Loucy (cell line): ENCODE measurements around the gene TRPC5OS.

Experiments
- EZH2phosphoT487 ChIP-seq: fragments of 200-600 bp; IDR thresholded peaks from 2 replicates; pipeline ENCODE4 v1.6.1; 2018; ENCODE audit warnings: antibody characterized with exemption, mild to moderate bottlenecking, moderate library complexity, borderline replicate concordance
- TF ChIP-seq, protein P1 (sequence below): fragments of 200-600 bp; sonication (generic); conservative IDR thresholded peaks from 2 replicates; pipeline ENCODE4 v1.5.1; 2014; ENCODE audit warnings: mild to moderate bottlenecking, antibody characterized with exemption, low read length

DNA sequence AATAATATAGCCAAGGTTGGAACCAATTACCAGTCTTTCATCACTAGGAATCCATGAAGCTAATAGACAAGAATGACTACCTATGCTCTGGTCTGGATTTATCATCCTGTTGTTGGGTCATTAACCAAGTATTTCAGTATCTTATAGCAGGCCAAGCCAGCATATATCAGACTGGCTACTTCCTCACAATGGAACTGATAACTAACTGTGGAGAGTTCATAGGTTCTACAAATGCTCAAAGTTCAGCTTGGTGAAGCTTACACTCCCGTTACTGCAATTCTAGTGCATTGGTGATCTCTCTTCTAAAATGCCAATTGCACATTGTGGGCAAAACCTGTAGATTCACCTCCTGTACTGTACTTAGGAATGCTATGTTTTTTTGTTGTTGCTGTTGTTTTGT lies 4.8 kb downstream of the TRPC5OS start:
- TF ChIP-seq, protein P1, sequence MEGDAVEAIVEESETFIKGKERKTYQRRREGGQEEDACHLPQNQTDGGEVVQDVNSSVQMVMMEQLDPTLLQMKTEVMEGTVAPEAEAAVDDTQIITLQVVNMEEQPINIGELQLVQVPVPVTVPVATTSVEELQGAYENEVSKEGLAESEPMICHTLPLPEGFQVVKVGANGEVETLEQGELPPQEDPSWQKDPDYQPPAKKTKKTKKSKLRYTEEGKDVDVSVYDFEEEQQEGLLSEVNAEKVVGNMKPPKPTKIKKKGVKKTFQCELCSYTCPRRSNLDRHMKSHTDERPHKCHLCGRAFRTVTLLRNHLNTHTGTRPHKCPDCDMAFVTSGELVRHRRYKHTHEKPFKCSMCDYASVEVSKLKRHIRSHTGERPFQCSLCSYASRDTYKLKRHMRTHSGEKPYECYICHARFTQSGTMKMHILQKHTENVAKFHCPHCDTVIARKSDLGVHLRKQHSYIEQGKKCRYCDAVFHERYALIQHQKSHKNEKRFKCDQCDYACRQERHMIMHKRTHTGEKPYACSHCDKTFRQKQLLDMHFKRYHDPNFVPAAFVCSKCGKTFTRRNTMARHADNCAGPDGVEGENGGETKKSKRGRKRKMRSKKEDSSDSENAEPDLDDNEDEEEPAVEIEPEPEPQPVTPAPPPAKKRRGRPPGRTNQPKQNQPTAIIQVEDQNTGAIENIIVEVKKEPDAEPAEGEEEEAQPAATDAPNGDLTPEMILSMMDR = no peak
- no peak for TF ChIP-seq EZH2phosphoT487
